Endothelial cell of umbilical vein (primary cell): ENCODE data around the gene GRB2. TPM values are rescaled to one million over a fixed set of nuclear protein-coding genes. Genes with fewer than 3 reads are reported as not detected.

Experiments
- BruUV-seq: library from RNA; stranded (reverse); fragments of 400-500 nt; replicated peaks from 2 replicates; lab custom pipeline; 2021; lab: Mats Ljungman, UMichigan
- CTCF ChIA-PET: fragments of 300-600, 350-600 bp; sonication (Branson Sonifier 250); formaldehyde crosslinking; loops from one replicate; lab custom pipeline; 2021; ENCODE audit warnings: antibody characterized with exemption, inconsistent platforms; lab: Charles Lee
- POLR2A ChIA-PET: fragments of 300-600, 350-600 bp; sonication (Branson Sonifier 250); formaldehyde crosslinking; loops from one replicate; lab custom pipeline; 2021; ENCODE audit warnings: antibody characterized with exemption, inconsistent platforms; lab: Charles Lee
- DNase-seq: peaks from one replicate; pipeline ENCODE4 v3.0.0-alpha.2; 2011; ENCODE audit warnings: low read depth, low spot score
- FAIRE-seq: peaks from 2 replicates; lab custom pipeline; 2011; peaks lifted over from hg19 to GRCh38; lab: Jason Lieb, UNC
- H2AFZ ChIP-seq: 2 replicates; pipeline ENCODE4 v1.6.0; 2012; ENCODE audit warnings: low read depth, low read length, control low read depth, inconsistent platforms
- H3K27ac ChIP-seq: 2 replicates; pipeline ENCODE4 v1.5.1; 2011; ENCODE audit warnings: low read depth, mild to moderate bottlenecking, control low read depth, low read length, moderate library complexity; ENCODE audit not compliant: insufficient read depth
- H3K27me3 ChIP-seq, 2 experiments: 2 replicates each; pipeline versions ENCODE4 v1.6.0 to v1.6.1; 2011; ENCODE audit warnings: low read length in 2 of 2, mixed read lengths in 1 of 2; ENCODE audit not compliant: control insufficient read depth in 2 of 2, insufficient read depth in 2 of 2
- H3K36me3 ChIP-seq, 2 experiments: 2 replicates in 1 of 2; 3 replicates in 1 of 2; pipeline ENCODE4 v1.5.1; 2011; ENCODE audit warnings: low read length in 2 of 2, mild to moderate bottlenecking in 1 of 2, moderate library complexity in 1 of 2; ENCODE audit not compliant: control insufficient read depth in 2 of 2, insufficient read depth in 2 of 2; ENCODE audit errors: extremely low read depth in 1 of 2
- H3K4me1 ChIP-seq: 3 replicates; pipeline ENCODE4 v1.5.1; 2011; ENCODE audit warnings: mild to moderate bottlenecking, low read length; ENCODE audit not compliant: control insufficient read depth, insufficient read depth; ENCODE audit errors: extremely low read depth
- H3K4me2 ChIP-seq: 2 replicates; pipeline ENCODE4 v1.6.1; 2011; ENCODE audit warnings: low read length, control low read depth, mixed read lengths; ENCODE audit not compliant: insufficient read depth
- H3K4me3 ChIP-seq, 3 experiments: fragments of 200-600 bp in 1 of 3; sonication (generic), shearing (Covaris generic) in 1 of 3; replicated peaks in 1 of 3; 2 replicates each; pipeline ENCODE4 v1.5.1; 2011 to 2016; ENCODE audit warnings: control low read depth in 3 of 3, low read length in 3 of 3, mild to moderate bottlenecking in 2 of 3, inconsistent platforms in 1 of 3, low read depth in 1 of 3, moderate library complexity in 1 of 3; ENCODE audit not compliant: insufficient read depth in 1 of 3
- H3K79me2 ChIP-seq: 2 replicates; pipeline ENCODE4 v1.6.0; 2012; ENCODE audit warnings: low read length, inconsistent platforms; ENCODE audit not compliant: control insufficient read depth, insufficient read depth
- H3K9ac ChIP-seq: replicated peaks from 2 replicates; pipeline ENCODE3; 2011; ENCODE audit warnings: low read length, control low read depth; ENCODE audit not compliant: insufficient read depth; ENCODE audit errors: extremely low read depth
- H3K9me1 ChIP-seq: replicated peaks from 3 replicates; pipeline ENCODE4 v1.6.0; 2011; ENCODE audit warnings: mild to moderate bottlenecking, low read length; ENCODE audit not compliant: control insufficient read depth, insufficient read depth; ENCODE audit errors: extremely low read depth
- H3K9me3 ChIP-seq: replicated peaks from 2 replicates; pipeline ENCODE4 v1.5.1; 2012; ENCODE audit warnings: low read length, inconsistent platforms; ENCODE audit not compliant: control insufficient read depth, insufficient read depth
- H4K20me1 ChIP-seq: replicated peaks from 2 replicates; pipeline ENCODE3; 2011; ENCODE audit warnings: mild to moderate bottlenecking, low read length; ENCODE audit not compliant: control insufficient read depth, insufficient read depth; ENCODE audit errors: extremely low read depth
- CTCF ChIP-seq, 2 donors: IDR thresholded peaks; 1 replicate in 1 of 2; 2 replicates in 1 of 2; pipeline ENCODE4 v1.5.1; 2011; ENCODE audit warnings: low read length in 2 of 2, mild to moderate bottlenecking in 2 of 2, moderate library complexity in 2 of 2, control low read depth in 1 of 2, inconsistent platforms in 1 of 2, low read depth in 1 of 2; ENCODE audit not compliant: insufficient read depth in 1 of 2; ENCODE audit errors: extremely low read depth in 1 of 2
- EZH2 ChIP-seq: IDR thresholded peaks from 2 replicates; pipeline ENCODE4 v1.6.1; 2012; ENCODE audit warnings: borderline replicate concordance, low read depth, mild to moderate bottlenecking, moderate library complexity, low read length, inconsistent platforms; ENCODE audit not compliant: severe bottlenecking
- FOS ChIP-seq: IDR thresholded peaks from 2 replicates; pipeline ENCODE4 v1.6.1; 2011; ENCODE audit warnings: mild to moderate bottlenecking, low read length, moderate library complexity, borderline replicate concordance; ENCODE audit not compliant: insufficient read depth
- GATA2 ChIP-seq: IDR thresholded peaks from 2 replicates; pipeline ENCODE4 v1.7.0; 2011; ENCODE audit warnings: low read depth, mild to moderate bottlenecking, moderate library complexity, mixed read lengths, low read length; ENCODE audit not compliant: insufficient read length, insufficient read depth
- JUN ChIP-seq: IDR thresholded peaks from 2 replicates; pipeline ENCODE4 v1.6.1; 2011; ENCODE audit warnings: borderline replicate concordance, low read depth; ENCODE audit not compliant: insufficient read length, insufficient read depth
- MAX ChIP-seq: IDR thresholded peaks from 2 replicates; pipeline ENCODE4 v1.6.1; 2011; ENCODE audit not compliant: insufficient read depth, insufficient read length
- MYC ChIP-seq: IDR thresholded peaks from one replicate; pipeline ENCODE4 v1.6.1; 2011; ENCODE audit warnings: mild to moderate bottlenecking, low read depth, low read length
- POLR2A ChIP-seq: IDR thresholded peaks from 2 replicates; pipeline ENCODE4 v1.6.1; 2012; ENCODE audit warnings: low read depth, mild to moderate bottlenecking, control low read depth, low read length
- POLR2AphosphoS5 ChIP-seq: IDR thresholded peaks from 2 replicates; pipeline ENCODE4 v1.6.1; 2012; ENCODE audit warnings: low read depth, mild to moderate bottlenecking, control low read depth, low read length, moderate library complexity; ENCODE audit not compliant: insufficient read depth
- dilution Hi-C: fragments of 300-500 bp; cut with MboI; formaldehyde crosslinking; loops from one replicate; pipeline ENCODE4 v1.15.0; 2019; ENCODE audit warnings: low sequenced_read_pairs; ENCODE audit not compliant: extremely low pct_ligation_motif_present
- intact Hi-C: fragments of 100-400 bp; cut with micrococcal nuclease; formaldehyde crosslinking; loops from one replicate; pipeline ENCODE4 v1.10.0; 2022
- polyA plus RNA-seq, 4 experiments: library from polyadenylated mRNA; depleted of rRNA in 3 of 4; stranded (reverse) in 3 of 4; unstranded in 1 of 4; fragments of >200 nt; gene quantifications; 2 replicates each; pipeline versions ENCODE4 v1.2.1 to v1.2.3, GENCODE V29; 2011 to 2012; ENCODE audit warnings: missing spikeins in 1 of 4
- total RNA-seq: library from RNA; stranded (reverse); gene quantifications from 2 replicates; pipeline ENCODE4 v1.2.3, GENCODE V29; 2021

GRB2 gene
- total and polyA plus RNA-seq, 2 donors (not counting 3 experiments of a cell fraction or from before 2014, with no cell fraction given), result 51.5 to 93.9 TPM

GRCh38 chr17:75416006-75416405 is 10.5 kb upstream of the GRB2 start:
- ChIA-PET POLR2A (no interaction called here), CTCF (interaction anchor here (1.3 kb wide), 1 partner anchor 90 kb away, joined by 3 read pairs; no protein-coding TSS in a partner anchor)
- no peak overlapping the region for H2AFZ ChIP-seq
- H3K4me3 ChIP-seq, result no peak overlapping the region
- peaks cover 0 to 2% of the 10 kb centered on the region in 2 experiments for H3K27me3 ChIP-seq
- BruUV-seq, result no TSS peak
- H3K4me1 ChIP-seq, result peaks cover 5% of the 10 kb centered on the region
- no peak overlapping the region for H3K27ac ChIP-seq
- dilution Hi-C loops, result no loop called here
- H3K9ac ChIP-seq, result no peak overlapping the region
- intact Hi-C loops, result no loop called here
- no peaks in the 10 kb centered on the region for H3K9me3 ChIP-seq
- H3K36me3 ChIP-seq, result no peaks in the 10 kb centered on the region
- FAIRE-seq (no peak), DNase-seq (no peak)
- TF ChIP-seq POLR2A (no peak), JUN (no peak), MAX (no peak), FOS (no peak), EZH2 (no peak), GATA2 (no peak), POLR2AphosphoS5 (no peak), CTCF (IDR thresholded peaks at IDR 0.05; ENCODE audit: extremely low read depth in 1 of 2, insufficient read depth in 1 of 2, low read depth in 1 of 2, low read length in 2 of 2) (no peak), MYC (no peak)
- no peaks in the 10 kb centered on the region for H3K79me2 ChIP-seq
- H3K4me2 ChIP-seq, result no peak overlapping the region
- H4K20me1 ChIP-seq, result no peaks in the 10 kb centered on the region
- H3K9me1 ChIP-seq, result no peaks in the 10 kb centered on the region
